Ishikawa (cell line): ENCODE measurements around the gene RAB27B.

Experiments used
- CREB1 ChIP-seq: IDR thresholded peaks from 2 replicates; pipeline ENCODE4 v1.6.1; 2012; ENCODE audit warnings: low read depth
- EP300 ChIP-seq: IDR thresholded peaks from 2 replicates; pipeline ENCODE4 v1.6.1; 2012; ENCODE audit warnings: borderline replicate concordance
- NFIC ChIP-seq: IDR thresholded peaks from 2 replicates; pipeline ENCODE4 v1.6.1; 2012
- RAD21 ChIP-seq: IDR thresholded peaks from 2 replicates; pipeline ENCODE4 v1.6.1; 2012; ENCODE audit warnings: low read depth
- REST ChIP-seq: IDR thresholded peaks from 2 replicates; pipeline ENCODE4 v1.6.1; 2012; ENCODE audit warnings: low read depth, mild to moderate bottlenecking
- TAF1 ChIP-seq: IDR thresholded peaks from 2 replicates; pipeline ENCODE4 v1.6.1; 2012; ENCODE audit warnings: low read depth, mild to moderate bottlenecking

GRCh38 chr18:54881229-54881768, 53.0 kb downstream of the RAB27B start:
- TF ChIP-seq CREB1: no peak
- no peak for TF ChIP-seq TAF1
- TF ChIP-seq REST: no peak
- no peak for TF ChIP-seq NFIC
- TF ChIP-seq RAD21: no peak
- no peak for TF ChIP-seq EP300
